Fibroblast of lung (primary cell): ENCODE results near the gene WDR33.

Source experiments
- CTCF ChIP-seq, 2 donors: IDR thresholded peaks in 1 of 2; conservative IDR thresholded peaks in 1 of 2; 1 replicate in 1 of 2; 2 replicates in 1 of 2; pipeline ENCODE4 v1.5.1; 2011 to 2012; ENCODE audit warnings: low read length in 2 of 2, control low read depth in 1 of 2, inconsistent platforms in 1 of 2, low read depth in 1 of 2, mild to moderate bottlenecking in 1 of 2
- EZH2 ChIP-seq: IDR thresholded peaks from 2 replicates; pipeline ENCODE4 v1.5.1; 2012; ENCODE audit warnings: low read length, control low read depth, mild to moderate bottlenecking; ENCODE audit errors: missing control alignments

- TF ChIP-seq CTCF (conservative IDR thresholded peaks at IDR 0.05 in 1 of 2, IDR thresholded peaks at IDR 0.05 in 1 of 2; ENCODE audit: low read depth in 1 of 2, low read length in 2 of 2) (no peak), EZH2 (no peak)
Measured at GRCh38 chr2:127656569-127657231, 154.3 kb downstream of the WDR33 start.
